ENCODE measurements around the gene PRSS16.

- TF ChIP-seq POLR2A (IDR thresholded peaks at IDR 0.05; ENCODE audit: low read length) (no peak), GATA1 (IDR thresholded peaks at IDR 0.05; ENCODE audit: low read depth, low read length) (no peak)
These were observed 50.6 kb downstream of the PRSS16 start for GRCh38 chr6:27297857-27298730.
